Astrocyte of the hippocampus (primary cell): ENCODE results near the gene DENND4A.

Experiments used
- DNase-seq: peaks from one replicate; pipeline ENCODE4 v3.0.0; 2011; ENCODE audit warnings: low read depth, low spot score

Gene DENND4A

GRCh38 chr15:65792138-65792987, at the start of gene DENND4A:
Gene DENND4A (minus strand): TSS chr15:65792293. CDS start chr15:65756450, 35,843 bp downstream.
- DNase-seq: peak; percentile 99

- peak; percentile 14 for DNase-seq
Measured at GRCh38 chr15:65841121-65841930, 49.2 kb upstream of the DENND4A start.

- no peak for DNase-seq
Measured at GRCh38 chr15:65839985-65840384, 47.9 kb upstream of the DENND4A start.

GRCh38 chr15:65839354-65839901, 47.3 kb upstream of the DENND4A start:
- no peak for DNase-seq

- no peak for DNase-seq
Measured at GRCh38 chr15:65837301-65838294, 45.5 kb upstream of the DENND4A start.

GRCh38 chr15:65836665-65837064, 44.6 kb upstream of the DENND4A start:
- DNase-seq: no peak

GRCh38 chr15:65835447-65835846, 43.4 kb upstream of the DENND4A start:
- no peak for DNase-seq

GRCh38 chr15:65834603-65835282, 42.6 kb upstream of the DENND4A start:
- no peak for DNase-seq

- peak; percentile 12 for DNase-seq
Measured at GRCh38 chr15:65833501-65834205, 41.6 kb upstream of the DENND4A start.

- DNase-seq: peak; percentile 95
Measured at GRCh38 chr15:65832549-65833364, 40.7 kb upstream of the DENND4A start.

GRCh38 chr15:65829130-65829764, 37.2 kb upstream of the DENND4A start:
- peak; percentile 39 for DNase-seq

GRCh38 chr15:65828585-65828984, 36.5 kb upstream of the DENND4A start:
- DNase-seq: no peak

GRCh38 chr15:65827065-65827464, 35.0 kb upstream of the DENND4A start:
- DNase-seq: no peak

- DNase-seq: peak; percentile 20
Measured at GRCh38 chr15:65824941-65825544, 33.0 kb upstream of the DENND4A start.

GRCh38 chr15:65824031-65824743, 32.1 kb upstream of the DENND4A start:
- DNase-seq: peak; percentile 72

- DNase-seq: no peak
Measured at GRCh38 chr15:65822316-65822715, 30.2 kb upstream of the DENND4A start.

GRCh38 chr15:65821070-65821469, 29.0 kb upstream of the DENND4A start:
- no peak for DNase-seq
